NCI-H146 treated with DMSO at 0.1 percent for 48 hours (cell line): ENCODE measurements around the gene CNTNAP2.

Source experiments
- DNase-seq: peaks from one replicate; lab custom pipeline; 2025; ENCODE audit not compliant: unreplicated experiment; lab: John Stamatoyannopoulos, UW

Gene CNTNAP2

DNA sequence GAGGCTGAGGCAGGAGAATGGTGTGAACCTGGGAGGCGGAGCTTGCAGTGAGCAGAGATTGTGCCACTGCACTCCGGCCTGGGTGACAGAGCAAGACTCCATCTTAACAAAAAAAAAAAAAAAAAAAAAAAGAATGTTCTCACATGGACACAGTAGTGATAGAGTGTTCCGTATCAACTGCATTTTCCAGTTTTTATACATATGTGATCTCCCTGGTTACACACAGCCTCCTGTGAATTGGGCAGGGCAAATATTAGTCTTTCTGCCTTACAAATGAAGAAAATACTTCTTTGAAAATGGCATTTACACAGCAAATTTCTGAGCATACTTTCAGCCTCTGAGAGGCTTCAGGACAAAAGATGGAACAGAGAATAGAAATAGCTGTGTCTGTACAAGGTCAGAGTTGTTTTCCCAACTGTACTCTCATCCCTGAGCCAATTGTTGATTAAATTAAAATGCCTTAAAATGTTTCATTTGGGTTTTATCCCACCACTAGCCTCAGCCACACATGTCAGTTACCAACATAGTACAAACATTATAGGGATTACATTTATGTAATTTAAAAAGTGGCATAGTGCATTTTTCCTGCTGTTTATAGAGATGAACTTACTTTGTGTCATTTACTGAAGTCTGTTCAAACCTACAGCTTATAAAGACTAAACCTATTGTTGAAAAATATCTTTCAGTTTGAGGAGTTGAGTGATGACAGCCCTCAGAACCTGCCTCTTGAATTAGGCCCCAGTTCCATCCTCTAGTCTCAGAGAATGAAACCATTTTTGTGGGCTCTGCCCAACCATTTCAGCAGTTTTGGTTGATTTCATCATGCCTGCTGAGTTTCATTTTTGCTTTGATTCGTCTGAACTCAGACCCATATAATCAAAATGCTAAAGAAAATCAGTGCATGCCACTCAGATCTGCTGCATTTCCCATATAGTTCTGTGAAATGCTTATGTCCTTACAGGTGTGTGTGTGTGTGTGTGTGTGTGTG, 1864.5 kb downstream of the CNTNAP2 start:
- no peak for DNase-seq

DNA sequence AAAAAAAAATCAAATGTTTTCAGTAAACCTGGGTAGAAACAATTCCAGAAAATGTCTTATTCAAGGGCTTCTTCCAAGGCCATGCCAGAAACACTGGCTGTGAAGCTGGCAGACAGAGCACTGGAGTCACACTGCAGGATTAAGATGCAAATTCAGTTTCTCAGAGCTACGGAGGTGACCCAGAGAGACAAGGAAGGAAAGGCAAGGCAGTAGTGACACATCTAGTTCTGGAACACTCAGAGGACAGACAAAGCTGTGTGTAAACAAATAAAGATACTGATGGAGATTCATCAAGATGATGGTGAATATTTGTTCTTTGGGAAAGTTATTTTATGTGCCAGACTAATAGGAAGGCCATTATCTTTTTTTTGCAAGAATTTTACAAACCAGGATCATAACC, 1865.7 kb downstream of the CNTNAP2 start:
- DNase-seq: no peak

DNA sequence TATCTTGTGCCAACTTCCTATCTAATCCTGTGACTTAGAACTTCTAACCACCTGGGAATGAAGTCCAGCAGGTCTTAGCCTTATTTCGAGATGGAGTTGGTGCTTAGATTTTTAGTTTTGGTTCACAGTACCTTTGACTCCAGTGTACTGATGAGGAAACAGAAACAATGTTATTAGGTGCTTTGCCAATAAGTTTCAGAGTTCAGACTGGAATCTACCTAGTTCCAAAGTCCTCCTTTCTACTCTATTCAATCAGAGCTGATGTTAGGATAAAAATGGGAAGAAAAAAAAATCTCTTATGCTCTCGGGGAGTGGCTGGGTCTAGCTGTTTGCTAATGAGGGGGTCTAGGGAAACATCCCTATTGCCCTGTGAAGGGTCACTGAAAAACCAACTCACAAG, 1867.7 kb downstream of the CNTNAP2 start:
- DNase-seq: no peak

DNA sequence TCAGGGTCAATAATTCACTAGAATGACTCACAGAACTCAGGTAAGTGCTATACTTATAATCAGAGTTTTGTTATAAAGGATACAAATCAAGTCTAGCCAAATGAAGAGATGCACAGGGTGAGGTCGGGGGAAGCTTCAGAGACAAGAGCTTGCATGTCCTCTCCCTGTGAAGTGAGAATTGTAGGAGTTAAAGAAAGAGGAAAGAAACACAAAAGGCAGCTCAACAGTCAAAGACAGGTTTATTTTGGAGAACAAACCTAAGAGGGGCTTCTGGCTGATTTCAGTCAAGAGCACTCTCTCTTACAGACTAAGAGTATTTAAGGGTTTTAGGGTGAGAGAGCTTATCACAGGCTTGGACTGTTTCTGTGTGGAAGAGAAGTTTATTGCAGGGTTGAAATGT, 1873.5 kb downstream of the CNTNAP2 start:
- DNase-seq: no peak

GRCh38 chr7:147990942-147991341, 1874.3 kb downstream of the CNTNAP2 start:
- no peak for DNase-seq

GRCh38 chr7:147992698-147993097, 1876.1 kb downstream of the CNTNAP2 start:
- no peak for DNase-seq

DNA sequence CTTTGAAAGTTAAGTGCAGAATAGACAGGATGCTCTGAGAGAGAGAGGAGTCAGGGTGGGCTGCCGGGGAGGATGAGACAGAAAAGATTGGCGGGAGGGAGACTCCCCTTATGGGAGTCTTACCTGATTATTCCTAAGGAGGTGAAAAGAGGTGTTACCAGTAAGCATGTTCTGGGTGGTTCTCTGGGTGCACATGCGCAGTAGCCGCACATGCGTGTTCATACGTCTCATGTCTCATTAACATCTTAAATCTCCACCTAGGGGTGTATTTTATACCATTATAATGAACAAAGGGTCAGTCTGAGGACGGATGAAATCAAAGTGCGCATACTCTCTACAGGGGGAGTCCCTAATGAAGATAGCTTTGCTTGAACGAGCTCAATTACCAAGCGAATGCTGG, 1881.0 kb downstream of the CNTNAP2 start:
- DNase-seq: no peak

GRCh38 chr7:147999962-148000361, 1883.4 kb downstream of the CNTNAP2 start:
- DNase-seq: no peak

DNA sequence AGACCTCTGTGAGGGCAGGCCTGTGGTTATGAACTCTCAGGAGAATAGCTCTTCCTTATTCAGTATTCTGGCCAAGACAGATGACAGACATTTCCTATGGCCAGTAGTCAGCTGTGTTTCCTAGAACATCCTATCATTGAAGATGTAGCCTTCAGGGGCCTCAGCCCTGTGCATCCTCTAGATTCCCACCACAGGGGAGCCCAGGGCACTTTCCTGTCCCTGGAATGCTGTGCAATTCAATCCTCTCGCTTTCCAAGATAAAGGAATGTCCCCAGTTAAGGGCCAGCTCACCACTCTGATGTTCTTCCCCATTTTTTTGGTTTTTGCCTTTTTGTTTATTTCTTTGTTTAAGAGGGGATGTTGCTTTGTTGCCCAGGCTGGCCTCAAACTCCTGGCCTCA, 1895.2 kb downstream of the CNTNAP2 start:
- no peak for DNase-seq

- no peak for DNase-seq
These were observed 1897.4 kb downstream of the CNTNAP2 start for GRCh38 chr7:148014001-148014400.

- peak; percentile 48 for DNase-seq
These were observed 1897.9 kb downstream of the CNTNAP2 start for GRCh38 chr7:148014541-148014940.

- DNase-seq: no peak
These were observed 1900.5 kb downstream of the CNTNAP2 start for GRCh38 chr7:148017126-148017525.

GRCh38 chr7:148020679-148021078, 1904.1 kb downstream of the CNTNAP2 start:
- DNase-seq: no peak

DNA sequence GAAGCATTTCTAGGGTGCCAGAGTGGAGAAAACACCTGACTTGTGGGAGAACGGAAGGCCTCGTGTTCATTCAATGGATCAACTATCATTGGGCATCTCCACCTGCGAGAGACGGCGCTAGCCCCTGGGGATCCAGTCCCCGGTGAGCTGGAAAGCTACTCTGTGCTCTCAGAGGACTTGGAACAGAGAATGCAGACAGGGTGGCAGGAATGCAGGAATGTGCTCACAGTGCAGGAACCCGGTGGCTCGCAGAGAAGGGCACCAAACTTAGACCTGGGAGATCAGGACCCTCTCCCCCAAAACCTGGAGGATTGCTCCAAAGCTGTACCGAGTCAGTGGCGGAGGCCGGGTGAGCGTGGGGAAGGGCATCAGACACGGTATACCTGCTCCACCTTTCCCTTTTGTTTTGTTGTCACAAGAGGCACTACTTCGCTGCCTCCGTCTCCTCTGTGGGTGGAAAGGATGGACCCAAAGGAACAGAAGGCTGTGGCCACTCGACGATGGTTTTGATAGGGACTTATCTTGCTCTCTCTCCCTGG, 1905.0 kb downstream of the CNTNAP2 start:
- no peak for DNase-seq

DNA sequence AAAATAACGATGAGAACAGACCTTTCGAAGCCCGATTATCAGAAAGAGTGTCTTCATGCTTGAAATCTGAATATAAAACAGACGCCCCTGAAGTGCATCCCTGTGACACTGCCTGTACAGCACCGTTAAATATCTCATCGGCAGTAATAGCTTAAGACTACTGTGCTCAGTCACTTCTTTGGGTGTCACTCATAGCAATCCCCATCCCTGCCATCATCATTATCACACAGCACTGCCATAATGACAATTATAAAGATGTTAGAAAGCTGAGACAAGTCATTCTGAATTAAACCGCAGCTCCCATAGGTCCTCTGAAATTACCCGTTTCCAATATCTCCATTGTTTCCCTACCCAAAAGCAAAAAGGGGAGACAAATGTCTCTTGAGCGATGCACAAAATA, 1906.2 kb downstream of the CNTNAP2 start:
- no peak for DNase-seq

- DNase-seq: no peak
These were observed 1910.1 kb downstream of the CNTNAP2 start for GRCh38 chr7:148026713-148027112.

GRCh38 chr7:148028165-148028564, 1911.6 kb downstream of the CNTNAP2 start:
- DNase-seq: no peak

GRCh38 chr7:148031019-148031418, 1914.4 kb downstream of the CNTNAP2 start:
- DNase-seq: no peak

DNA sequence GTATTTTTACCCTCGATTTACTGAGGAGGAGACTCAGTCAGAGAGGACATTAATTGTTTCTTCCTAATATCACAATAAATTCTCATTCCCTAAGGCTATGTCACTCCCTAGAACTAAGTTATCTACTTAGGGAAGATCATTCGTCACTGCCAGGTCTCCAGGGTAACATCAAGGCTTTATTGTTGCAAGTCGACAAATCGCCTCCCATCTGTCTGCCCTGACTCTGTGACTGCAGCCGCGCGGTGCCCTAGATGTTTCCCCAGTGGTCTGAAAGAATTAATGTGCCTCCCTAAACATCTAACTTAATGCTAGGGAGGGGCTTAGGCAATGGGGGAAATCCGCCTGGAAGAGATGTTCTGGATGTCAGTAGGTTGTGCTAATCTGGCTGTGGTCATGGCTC, 1915.2 kb downstream of the CNTNAP2 start:
- no peak for DNase-seq

DNA sequence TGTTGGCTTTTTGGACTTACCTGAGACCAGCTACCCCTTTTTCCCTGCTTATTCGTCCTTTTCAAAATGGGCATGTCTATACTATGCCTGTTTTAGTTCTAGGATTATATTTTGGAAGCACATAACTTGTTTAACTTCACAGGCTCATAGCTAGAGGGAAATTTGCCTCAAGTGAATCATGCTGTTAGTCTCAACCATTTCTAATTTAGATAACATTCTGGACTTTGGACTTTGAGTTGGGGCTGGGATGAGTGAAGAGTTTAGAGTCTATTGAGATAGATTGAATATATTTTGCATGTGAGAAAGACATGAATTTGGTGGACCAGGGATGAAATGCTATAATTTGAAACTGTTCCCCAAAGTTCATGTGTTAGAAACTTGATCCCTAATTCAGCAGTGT, 1919.3 kb downstream of the CNTNAP2 start:
- no peak for DNase-seq

GRCh38 chr7:148037044-148037443, 1920.4 kb downstream of the CNTNAP2 start:
- DNase-seq: no peak

DNA sequence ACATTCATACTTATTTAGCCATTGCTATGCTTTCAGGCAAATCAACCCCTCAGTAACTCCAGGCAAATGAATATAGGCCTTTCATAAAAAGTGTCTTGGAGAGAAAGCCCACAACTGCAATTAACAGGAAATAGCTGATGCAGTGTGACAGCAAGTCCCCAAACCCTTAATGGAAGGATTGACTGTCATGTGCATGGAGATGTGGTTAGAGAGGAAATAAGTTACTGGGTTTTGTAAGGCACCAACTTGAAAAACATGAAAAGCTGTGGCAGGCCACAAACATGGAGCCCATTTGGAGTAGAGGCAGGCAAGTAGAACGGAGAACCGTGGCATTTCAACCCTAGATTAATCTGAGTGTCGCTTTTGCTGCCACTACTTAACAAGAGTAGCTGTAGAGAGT, 1924.6 kb downstream of the CNTNAP2 start:
- no peak for DNase-seq
